HCT116 (cell line): Measurements from ENCODE around the gene ZBTB8A. TPM values are rescaled to one million over a fixed set of nuclear protein-coding genes. Genes with fewer than 3 reads are reported as not detected.
"Not testable (repeated sequence)": the region's sequence is repeated elsewhere in the genome, so short reads cannot be mapped to it uniquely, and the experiment has no call there.

Source experiments
- ATAC-seq: fragments of 200-7000 bp; cut with Tn5 transposase; 2 replicates; pipeline ENCODE4 v1.9.1; 2020; ENCODE audit warnings: mild to moderate bottlenecking, moderate library complexity
- BruUV-seq: library from RNA; stranded (reverse); fragments of 400-500 nt; replicated peaks from 2 replicates; lab custom pipeline; 2021; lab: Mats Ljungman, UMichigan
- CTCF ChIA-PET: fragments of 300-600 bp; sonication (Branson Sonifier 250); formaldehyde crosslinking; loops from one replicate; lab custom pipeline; 2021; ENCODE audit warnings: antibody characterized with exemption; lab: Charles Lee
- POLR2A ChIA-PET: fragments of 300-600, 350-600 bp; sonication (Branson Sonifier 250); formaldehyde crosslinking; loops from one replicate; lab custom pipeline; 2021; ENCODE audit warnings: antibody characterized with exemption; lab: Charles Lee
- RAD21 ChIA-PET, 2 experiments: fragments of 300-600 bp; sonication (Branson Sonifier 250); formaldehyde crosslinking; loops; one replicate each; lab custom pipeline; 2023; ENCODE audit warnings: low total read pairs in 2 of 2; ENCODE audit not compliant: uncharacterized antibody in 2 of 2, unreplicated experiment in 2 of 2, low non-redundant PET in 1 of 2; lab: Charles Lee
- DNase-seq: peaks from one replicate; pipeline ENCODE4 v3.0.0-alpha.2; 2010; ENCODE audit warnings: low read depth, low spot score
- H2AFZ ChIP-seq: fragments of 200-600 bp; shearing (Covaris generic), sonication (generic); 2 replicates; pipeline ENCODE4 v1.6.1; 2017; ENCODE audit warnings: low read depth, mixed run types, mixed read lengths, antibody characterized with exemption, low read length; ENCODE audit not compliant: poor library complexity, severe bottlenecking
- H3K27ac ChIP-seq: 2 replicates; pipeline ENCODE4 v1.5.1; 2012; ENCODE audit warnings: low read depth, low read length
- H3K27me3 ChIP-seq: fragments of 200-600 bp; sonication (generic); 2 replicates; pipeline ENCODE4 v1.6.1; 2016; ENCODE audit warnings: mixed run types, low read length, mixed read lengths; ENCODE audit not compliant: insufficient read depth
- H3K36me3 ChIP-seq, 2 experiments: fragments of 200-500 bp in 1 of 2; fragments of 200-600 bp in 1 of 2; sonication (Bioruptor generic) in 1 of 2; sonication (generic) in 1 of 2; 2 replicates each; pipeline versions ENCODE4 v1.5.1 to v1.6.1; 2014 to 2016; ENCODE audit warnings: low read length in 2 of 2, inconsistent platforms in 1 of 2, mixed read lengths in 1 of 2, mixed run types in 1 of 2; ENCODE audit not compliant: insufficient read depth in 2 of 2, control insufficient read depth in 1 of 2
- H3K4me1 ChIP-seq, 2 experiments: fragments of 200-600 bp in 1 of 2; sonication (generic) in 1 of 2; 2 replicates each; pipeline versions ENCODE4 v1.5.1 to v1.6.1; 2012 to 2017; ENCODE audit warnings: low read length in 2 of 2, inconsistent platforms in 1 of 2, mild to moderate bottlenecking in 1 of 2, mixed read lengths in 1 of 2, mixed run types in 1 of 2, moderate library complexity in 1 of 2; ENCODE audit not compliant: insufficient read depth in 2 of 2, control insufficient read depth in 1 of 2
- H3K4me2 ChIP-seq: fragments of 200-600 bp; sonication (generic); 2 replicates; pipeline ENCODE4 v1.6.1; 2017; ENCODE audit warnings: mixed run types, low read length, mixed read lengths
- H3K4me3 ChIP-seq, 2 experiments: fragments of 200-600 bp in 1 of 2; sonication (generic) in 1 of 2; replicated peaks in 1 of 2; 2 replicates each; pipeline ENCODE4 v1.5.1; 2011 to 2016; ENCODE audit warnings: low read length in 2 of 2, control low read depth in 1 of 2, low read depth in 1 of 2, mild to moderate bottlenecking in 1 of 2, mixed read lengths in 1 of 2, mixed run types in 1 of 2
- H3K79me2 ChIP-seq: fragments of 200-600 bp; sonication (generic); 2 replicates; pipeline ENCODE4 v1.6.1; 2017; ENCODE audit warnings: mild to moderate bottlenecking, mixed run types, low read length, moderate library complexity, mixed read lengths; ENCODE audit not compliant: insufficient read depth
- H3K9ac ChIP-seq: fragments of 200-600 bp; sonication (generic); 2 replicates; pipeline ENCODE4 v1.6.1; 2016; ENCODE audit warnings: low read length, mixed read lengths
- H3K9me2 ChIP-seq: fragments of 200-600 bp; sonication (generic), shearing (Covaris generic); 2 replicates; pipeline ENCODE4 v1.6.1; 2017; ENCODE audit warnings: mixed run types, mild to moderate bottlenecking, moderate library complexity; ENCODE audit not compliant: insufficient read depth
- H3K9me3 ChIP-seq, 2 experiments: fragments of 200-500 bp in 1 of 2; fragments of 200-600 bp in 1 of 2; sonication (Bioruptor generic) in 1 of 2; sonication (generic) in 1 of 2; 2 replicates each; pipeline ENCODE4 v1.6.1; 2014 to 2017; ENCODE audit warnings: low read length in 2 of 2, mixed read lengths in 2 of 2, inconsistent platforms in 1 of 2, low read depth in 1 of 2, mild to moderate bottlenecking in 1 of 2, mixed run types in 1 of 2, moderate library complexity in 1 of 2; ENCODE audit not compliant: control insufficient read depth in 1 of 2, insufficient read depth in 1 of 2
- H4K20me1 ChIP-seq: fragments of 200-600 bp; sonication (generic), shearing (Covaris generic); 2 replicates; pipeline ENCODE4 v1.6.1; 2017; ENCODE audit warnings: mixed run types, mild to moderate bottlenecking, moderate library complexity; ENCODE audit not compliant: insufficient read depth
- EZH2 ChIP-seq: fragments of 200-600 bp; sonication (generic); IDR thresholded peaks from 2 replicates; pipeline ENCODE4 v1.6.1; 2017; ENCODE audit warnings: antibody characterized with exemption, mixed run types
- TCF7L2 ChIP-seq: IDR thresholded peaks from 2 replicates; pipeline ENCODE4 v1.7.0; 2011; ENCODE audit warnings: borderline replicate concordance, inconsistent platforms; ENCODE audit not compliant: insufficient read depth, insufficient read length; ENCODE audit errors: extremely low read depth
- ZNF274 ChIP-seq: fragments of 200-500 bp; sonication (Bioruptor generic); IDR thresholded peaks from 2 replicates; pipeline ENCODE4 v1.6.1; 2014; ENCODE audit warnings: mild to moderate bottlenecking, low read depth, low read length, inconsistent platforms
- intact Hi-C: fragments of 100-400 bp; cut with micrococcal nuclease; formaldehyde crosslinking; loops from 2 replicates; pipeline ENCODE4 v1.10.0; 2022
- total RNA-seq: library from RNA; stranded (reverse); gene quantifications from one replicate; pipeline ENCODE4 v1.2.1, GENCODE V29; 2021; ENCODE audit not compliant: unreplicated experiment

Gene ZBTB8A
- total RNA-seq, 1 experiment from 2014 or later: 9.7 TPM

- H2AFZ ChIP-seq: no peak overlapping the region
- H3K27ac ChIP-seq: no peak overlapping the region
- H3K9ac ChIP-seq: no peak overlapping the region
- intact Hi-C loops: no loop called here
- no TSS peak for BruUV-seq
- ChIA-PET RAD21 (no interaction called here), CTCF (no interaction called here), POLR2A (interaction anchor here (1.5 kb wide), 1 partner anchor 11 kb away, joined by 4 read pairs; the partner anchor contains the start of gene RBBP4)
- no peaks in the 10 kb centered on the region; a peak in 1 of 4 replicates for H3K36me3 ChIP-seq
- peaks cover 91% of the 10 kb centered on the region for H3K79me2 ChIP-seq
- no peaks in the 10 kb centered on the region for H3K4me1 ChIP-seq
- no peaks in the 10 kb centered on the region for H3K9me2 ChIP-seq
- H3K4me2 ChIP-seq: no peak overlapping the region
- no peak for ATAC-seq
- DNase-seq: no peak
- no peaks in the 10 kb centered on the region for H4K20me1 ChIP-seq
- H3K9me3 ChIP-seq: no peaks in the 10 kb centered on the region
- H3K27me3 ChIP-seq: no peaks in the 10 kb centered on the region
- TF ChIP-seq TCF7L2: no peak
- TF ChIP-seq ZNF274: no peak
- no peak for TF ChIP-seq EZH2
- no peak overlapping the region for H3K4me3 ChIP-seq
These were observed 100.4 kb downstream of the ZBTB8A start for GRCh38 chr1:32639489-32640075.

GRCh38 chr1:32642292-32642827, 103.1 kb downstream of the ZBTB8A start:
- H4K20me1 ChIP-seq, H2AFZ ChIP-seq, H3K4me1 ChIP-seq, H3K27ac ChIP-seq, POLR2A ChIA-PET, intact Hi-C loops, H3K36me3 ChIP-seq, ATAC-seq, DNase-seq, H3K4me3 ChIP-seq, H3K4me2 ChIP-seq, BruUV-seq, CTCF ChIA-PET, H3K9me3 ChIP-seq, H3K27me3 ChIP-seq, H3K9ac ChIP-seq, H3K9me2 ChIP-seq, RAD21 ChIA-PET: not testable (repeated sequence)
- H3K79me2 ChIP-seq: peaks cover 91% of the 10 kb centered on the region
